Osteoblast (primary cell): ENCODE data around the gene CLNK. TPM values are rescaled to one million over a fixed set of nuclear protein-coding genes. Genes with fewer than 3 reads are reported as not detected.

Source experiments
- DNase-seq: peaks from one replicate; pipeline ENCODE4 v3.0.0; 2011; ENCODE audit warnings: low spot score, mixed read lengths; ENCODE audit not compliant: insufficient read length; ENCODE audit errors: missing footprints
- H2AFZ ChIP-seq: 2 replicates; pipeline ENCODE4 v1.6.0; 2011; ENCODE audit warnings: mild to moderate bottlenecking, low read length
- H3K27ac ChIP-seq: 2 replicates; pipeline ENCODE4 v1.5.1; 2011; ENCODE audit warnings: mild to moderate bottlenecking, low read depth, low read length, moderate library complexity
- H3K27me3 ChIP-seq: 2 replicates; pipeline ENCODE4 v1.6.0; 2012; ENCODE audit warnings: mild to moderate bottlenecking, control low read depth, inconsistent platforms, low read length, moderate library complexity; ENCODE audit not compliant: insufficient read depth
- H3K36me3 ChIP-seq: 2 replicates; pipeline ENCODE4 v1.5.1; 2011; ENCODE audit warnings: mild to moderate bottlenecking, low read length, control low read depth, moderate library complexity; ENCODE audit not compliant: insufficient read depth
- H3K4me1 ChIP-seq: 2 replicates; pipeline ENCODE4 v1.5.1; 2011; ENCODE audit warnings: mild to moderate bottlenecking, low read length, control low read depth, moderate library complexity; ENCODE audit not compliant: insufficient read depth
- H3K4me2 ChIP-seq: 2 replicates; pipeline ENCODE4 v1.6.0; 2011; ENCODE audit warnings: mild to moderate bottlenecking, low read length; ENCODE audit not compliant: insufficient read depth
- H3K4me3 ChIP-seq: fragments of 200-600 bp; sonication (generic); 3 replicates; pipeline ENCODE4 v1.5.1; 2012; ENCODE audit warnings: mild to moderate bottlenecking, low read length, inconsistent platforms; ENCODE audit not compliant: insufficient read depth
- H3K79me2 ChIP-seq: 2 replicates; pipeline ENCODE4 v1.6.0; 2012; ENCODE audit warnings: mild to moderate bottlenecking, low read length, control low read depth, inconsistent platforms; ENCODE audit not compliant: insufficient read depth
- H3K9me3 ChIP-seq: 2 replicates; pipeline ENCODE4 v1.5.1; 2011; ENCODE audit warnings: low read depth, low read length, control low read depth
- H4K20me1 ChIP-seq: 2 replicates; pipeline ENCODE4 v1.6.0; 2012; ENCODE audit warnings: mild to moderate bottlenecking, low read length, control low read depth; ENCODE audit not compliant: insufficient read depth
- CTCF ChIP-seq: IDR thresholded peaks from 2 replicates; pipeline ENCODE4 v1.5.1; 2011; ENCODE audit warnings: mild to moderate bottlenecking, low read depth, low read length, moderate library complexity; ENCODE audit errors: extremely low read depth
- total RNA-seq: library from RNA; depleted of rRNA; stranded (reverse); fragments of >200 nt; gene quantifications from 2 replicates; pipeline ENCODE4 v1.2.3, GENCODE V29; 2012

Gene CLNK
- total RNA-seq, 1 donor, result not detected

DNA sequence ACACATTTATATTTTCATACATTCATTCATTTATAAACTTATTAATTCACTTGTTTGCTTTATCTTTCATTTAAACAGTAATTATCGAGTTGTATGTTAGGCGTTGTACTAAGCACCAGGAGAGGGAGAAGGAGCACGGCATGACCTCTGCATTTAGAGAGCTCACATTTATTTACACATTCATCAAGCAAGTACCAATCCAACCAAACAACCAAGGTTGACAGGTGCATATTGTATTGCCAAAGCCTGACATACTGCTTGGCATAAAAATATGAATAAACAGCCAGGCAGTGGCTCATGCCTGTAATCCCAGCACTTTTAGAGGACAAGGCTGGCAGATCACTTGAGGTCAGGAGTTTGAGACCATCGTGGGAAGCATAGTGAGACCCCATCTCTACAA, 37.0 kb upstream of the CLNK start:
- Histone ChIP-seq H3K4me3 (no peak overlapping the region), H3K27ac (no peak overlapping the region), H3K36me3 (no peaks in the 10 kb centered on the region), H4K20me1 (no peaks in the 10 kb centered on the region), H3K27me3 (peaks cover 9% of the 10 kb centered on the region), H3K79me2 (no peaks in the 10 kb centered on the region), H3K9me3 (no peaks in the 10 kb centered on the region), H3K4me2 (no peak overlapping the region), H3K4me1 (no peaks in the 10 kb centered on the region), H2AFZ (no peak overlapping the region)
- DNase-seq, result no peak
- TF ChIP-seq CTCF, result no peak

DNA sequence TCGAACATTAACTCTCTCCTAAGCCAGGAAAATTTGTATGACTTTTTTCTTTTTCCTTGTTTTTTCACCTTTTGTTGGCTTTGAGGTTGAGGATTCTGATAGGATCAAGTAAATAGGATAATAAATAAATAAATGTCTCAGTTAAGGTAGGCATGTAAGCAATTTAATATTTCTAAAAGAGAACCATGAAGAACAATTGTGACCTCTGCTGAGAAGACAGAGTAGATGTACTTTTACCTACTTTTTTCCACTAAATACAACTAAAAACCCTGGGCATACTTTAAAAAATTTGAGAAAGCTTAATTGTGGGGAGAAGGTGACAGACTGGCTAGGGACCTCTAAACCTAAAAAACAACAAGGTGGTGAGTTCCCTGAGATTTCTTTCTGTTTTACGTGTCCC, 31.6 kb upstream of the CLNK start:
- Histone ChIP-seq H3K4me3 (no peak overlapping the region), H3K4me1 (no peaks in the 10 kb centered on the region), H3K79me2 (no peaks in the 10 kb centered on the region), H3K36me3 (no peaks in the 10 kb centered on the region), H3K27me3 (peaks cover 5% of the 10 kb centered on the region), H3K27ac (no peak overlapping the region), H2AFZ (no peak overlapping the region), H4K20me1 (no peaks in the 10 kb centered on the region), H3K9me3 (peaks cover 3% of the 10 kb centered on the region), H3K4me2 (no peak overlapping the region)
- DNase-seq, result no peak
- TF ChIP-seq CTCF, result peak; percentile 14

DNA sequence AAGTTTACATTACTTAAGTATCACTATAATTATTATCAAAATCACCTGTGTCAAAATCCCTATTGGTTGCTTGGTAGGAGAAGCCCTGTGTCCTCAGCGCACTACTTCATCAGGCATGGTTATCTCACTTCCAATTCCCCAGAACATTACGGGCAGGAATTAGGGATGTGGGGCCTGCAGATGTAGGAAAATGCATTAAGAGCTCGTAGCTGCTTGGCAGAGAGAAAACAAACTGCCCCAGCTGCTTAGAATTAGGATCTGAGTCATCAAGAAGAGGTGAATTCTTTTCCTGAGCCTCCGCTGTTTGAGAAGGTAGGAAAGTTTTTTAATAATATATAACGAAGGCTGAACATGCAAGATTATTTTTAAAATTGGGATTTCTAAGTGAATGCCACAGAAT, 31.1 kb upstream of the CLNK start:
- Histone ChIP-seq H3K9me3 (peaks cover 3% of the 10 kb centered on the region), H2AFZ (no peak overlapping the region), H3K27me3 (peaks cover 5% of the 10 kb centered on the region), H3K27ac (no peak overlapping the region), H3K79me2 (no peaks in the 10 kb centered on the region), H3K36me3 (no peaks in the 10 kb centered on the region), H3K4me3 (no peak overlapping the region), H4K20me1 (no peaks in the 10 kb centered on the region), H3K4me2 (no peak overlapping the region), H3K4me1 (no peaks in the 10 kb centered on the region)
- DNase-seq, result no peak
- TF ChIP-seq CTCF, result no peak

- H3K27me3 ChIP-seq, result peaks cover 2% of the 10 kb centered on the region
- TF ChIP-seq CTCF, result no peak
- H3K36me3 ChIP-seq, result no peaks in the 10 kb centered on the region
- no peaks in the 10 kb centered on the region for H3K4me1 ChIP-seq
- H3K4me3 ChIP-seq, result no peak overlapping the region
- peaks cover 3% of the 10 kb centered on the region for H3K9me3 ChIP-seq
- H3K79me2 ChIP-seq, result no peaks in the 10 kb centered on the region
- DNase-seq, result no peak
- H4K20me1 ChIP-seq, result no peaks in the 10 kb centered on the region
- no peak overlapping the region for H2AFZ ChIP-seq
- no peak overlapping the region for H3K4me2 ChIP-seq
- H3K27ac ChIP-seq, result no peak overlapping the region
Measured at GRCh38 chr4:10715135-10715534, 30.6 kb upstream of the CLNK start.
